HepG2 (cell line): Measurements from ENCODE around the gene MINDY3.

Experiments
- CREB1 ChIP-seq, 2 experiments: fragments of 450-650 bp in 1 of 2; IDR thresholded peaks; 2 replicates each; pipeline ENCODE4 v1.6.1; 2016 to 2017; ENCODE audit warnings: control low read depth in 1 of 2, mild to moderate bottlenecking in 1 of 2, missing compliant biosample characterization in 1 of 2, missing genetic modification characterization in 1 of 2
- FOXC1 ChIP-seq: sonication (generic); formaldehyde crosslinking; IDR thresholded peaks from 2 replicates; pipeline ENCODE4 v1.8.0; 2022; ENCODE audit warnings: mild to moderate bottlenecking, missing genetic modification reagents, borderline replicate concordance
- GABPA ChIP-seq, 2 experiments: IDR thresholded peaks; 2 replicates each; pipeline ENCODE4 v1.6.1; 2011 to 2016; ENCODE audit warnings: low read depth in 2 of 2, low read length in 1 of 2, missing biosample characterization in 1 of 2, missing genetic modification characterization in 1 of 2
- SPEN ChIP-seq: sonication (generic); formaldehyde crosslinking; IDR thresholded peaks from 2 replicates; pipeline ENCODE4 v1.5.1; 2020; ENCODE audit warnings: low read depth, mild to moderate bottlenecking, missing genetic modification reagents
- ZBTB1 ChIP-seq: sonication (generic); formaldehyde crosslinking; IDR thresholded peaks from 2 replicates; pipeline ENCODE4 v1.4.0; 2020; ENCODE audit warnings: missing genetic modification reagents, borderline replicate concordance
- ZFX ChIP-seq: sonication (generic); formaldehyde crosslinking; IDR thresholded peaks from 2 replicates; pipeline ENCODE4 v1.4.0; 2020; ENCODE audit warnings: mild to moderate bottlenecking, low read depth, missing genetic modification reagents, moderate library complexity
- ZNF431 ChIP-seq: sonication (generic); formaldehyde crosslinking; IDR thresholded peaks from 2 replicates; pipeline ENCODE4 v1.9.0; 2022; ENCODE audit warnings: missing genetic modification reagents, low read depth, mild to moderate bottlenecking, borderline replicate concordance
- ZNF614 ChIP-seq: IDR thresholded peaks from 2 replicates; pipeline ENCODE4 v1.6.1; 2018; ENCODE audit warnings: missing biosample characterization, missing genetic modification reagents, inconsistent platforms, borderline replicate concordance
- TF ChIP-seq, protein P1 (sequence below): sonication (generic); formaldehyde crosslinking; IDR thresholded peaks from 2 replicates; pipeline ENCODE4 v1.8.1; 2023; ENCODE audit warnings: mild to moderate bottlenecking, missing genetic modification reagents, borderline replicate concordance
- TF ChIP-seq, protein P2 (sequence below): fragments of 450-650 bp; IDR thresholded peaks from 2 replicates; pipeline ENCODE4 v1.6.1; 2017
- TF ChIP-seq, protein P3 (sequence below), 2 experiments: IDR thresholded peaks; 2 replicates each; pipeline ENCODE4 v1.6.1; 2011 to 2012; ENCODE audit warnings: low read length in 2 of 2, borderline replicate concordance in 1 of 2, low read depth in 1 of 2, mild to moderate bottlenecking in 1 of 2, moderate library complexity in 1 of 2

DNA sequence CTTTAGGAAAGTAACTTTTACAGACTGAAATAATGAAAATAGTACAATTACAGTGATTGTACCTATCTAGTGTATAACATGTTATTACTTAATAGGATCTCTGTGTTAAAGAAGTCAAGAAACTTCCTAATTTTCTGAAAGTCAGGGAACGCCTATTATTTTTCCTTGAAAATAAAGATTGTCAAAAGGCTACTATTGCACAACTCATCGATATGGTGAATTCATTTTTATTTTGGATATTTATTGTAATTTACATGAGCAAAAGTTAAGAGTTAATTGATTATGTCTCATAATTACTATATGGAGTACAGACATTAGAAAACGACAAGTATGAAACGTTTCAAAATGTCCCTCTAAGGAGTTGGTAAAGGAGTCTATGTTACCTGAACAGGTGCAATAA, 12.8 kb downstream of the MINDY3 start:
- TF ChIP-seq FOXC1 (CRISPR knock-in tag) (no peak), ZBTB1 (CRISPR knock-in tag) (no peak), SPEN (CRISPR knock-in tag) (no peak), GABPA (IDR thresholded peaks at IDR 0.05; ENCODE audit: low read depth, low read length) (no peak), GABPA (CRISPR knock-in tag; IDR thresholded peaks at IDR 0.05; ENCODE audit: low read depth) (no peak), ZNF431 (no peak), ZFX (CRISPR knock-in tag) (no peak), CREB1 (IDR thresholded peaks at IDR 0.05) (no peak), CREB1 (CRISPR knock-in tag; IDR thresholded peaks at IDR 0.05) (no peak), ZNF614 (no peak)
- TF ChIP-seq, protein P1, sequence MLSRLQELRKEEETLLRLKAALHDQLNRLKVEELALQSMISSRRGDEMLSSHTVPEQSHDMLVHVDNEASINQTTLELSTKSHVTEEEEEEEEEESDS = no peak
- TF ChIP-seq, protein P2, sequence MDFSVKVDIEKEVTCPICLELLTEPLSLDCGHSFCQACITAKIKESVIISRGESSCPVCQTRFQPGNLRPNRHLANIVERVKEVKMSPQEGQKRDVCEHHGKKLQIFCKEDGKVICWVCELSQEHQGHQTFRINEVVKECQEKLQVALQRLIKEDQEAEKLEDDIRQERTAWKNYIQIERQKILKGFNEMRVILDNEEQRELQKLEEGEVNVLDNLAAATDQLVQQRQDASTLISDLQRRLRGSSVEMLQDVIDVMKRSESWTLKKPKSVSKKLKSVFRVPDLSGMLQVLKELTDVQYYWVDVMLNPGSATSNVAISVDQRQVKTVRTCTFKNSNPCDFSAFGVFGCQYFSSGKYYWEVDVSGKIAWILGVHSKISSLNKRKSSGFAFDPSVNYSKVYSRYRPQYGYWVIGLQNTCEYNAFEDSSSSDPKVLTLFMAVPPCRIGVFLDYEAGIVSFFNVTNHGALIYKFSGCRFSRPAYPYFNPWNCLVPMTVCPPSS = no peak
- TF ChIP-seq, protein P3, sequence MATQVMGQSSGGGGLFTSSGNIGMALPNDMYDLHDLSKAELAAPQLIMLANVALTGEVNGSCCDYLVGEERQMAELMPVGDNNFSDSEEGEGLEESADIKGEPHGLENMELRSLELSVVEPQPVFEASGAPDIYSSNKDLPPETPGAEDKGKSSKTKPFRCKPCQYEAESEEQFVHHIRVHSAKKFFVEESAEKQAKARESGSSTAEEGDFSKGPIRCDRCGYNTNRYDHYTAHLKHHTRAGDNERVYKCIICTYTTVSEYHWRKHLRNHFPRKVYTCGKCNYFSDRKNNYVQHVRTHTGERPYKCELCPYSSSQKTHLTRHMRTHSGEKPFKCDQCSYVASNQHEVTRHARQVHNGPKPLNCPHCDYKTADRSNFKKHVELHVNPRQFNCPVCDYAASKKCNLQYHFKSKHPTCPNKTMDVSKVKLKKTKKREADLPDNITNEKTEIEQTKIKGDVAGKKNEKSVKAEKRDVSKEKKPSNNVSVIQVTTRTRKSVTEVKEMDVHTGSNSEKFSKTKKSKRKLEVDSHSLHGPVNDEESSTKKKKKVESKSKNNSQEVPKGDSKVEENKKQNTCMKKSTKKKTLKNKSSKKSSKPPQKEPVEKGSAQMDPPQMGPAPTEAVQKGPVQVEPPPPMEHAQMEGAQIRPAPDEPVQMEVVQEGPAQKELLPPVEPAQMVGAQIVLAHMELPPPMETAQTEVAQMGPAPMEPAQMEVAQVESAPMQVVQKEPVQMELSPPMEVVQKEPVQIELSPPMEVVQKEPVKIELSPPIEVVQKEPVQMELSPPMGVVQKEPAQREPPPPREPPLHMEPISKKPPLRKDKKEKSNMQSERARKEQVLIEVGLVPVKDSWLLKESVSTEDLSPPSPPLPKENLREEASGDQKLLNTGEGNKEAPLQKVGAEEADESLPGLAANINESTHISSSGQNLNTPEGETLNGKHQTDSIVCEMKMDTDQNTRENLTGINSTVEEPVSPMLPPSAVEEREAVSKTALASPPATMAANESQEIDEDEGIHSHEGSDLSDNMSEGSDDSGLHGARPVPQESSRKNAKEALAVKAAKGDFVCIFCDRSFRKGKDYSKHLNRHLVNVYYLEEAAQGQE (IDR thresholded peaks at IDR 0.05; ENCODE audit: borderline replicate concordance in 1 of 2, low read depth in 1 of 2, low read length in 2 of 2) = no peak
